GM12878 (cell line): Measurements from ENCODE around the gene PPP1R37. TPM values are rescaled to one million over a fixed set of nuclear protein-coding genes. Genes with fewer than 3 reads are reported as not detected.

Source experiments
- ATAC-seq: fragments of 200-7000 bp; cut with Tn5 transposase; 3 replicates; pipeline ENCODE4 v1.9.1; 2020; ENCODE audit warnings: mild to moderate bottlenecking, moderate library complexity
- BruUV-seq: library from RNA; stranded (reverse); fragments of 400-500 nt; replicated peaks from 2 replicates; lab custom pipeline; 2021; lab: Mats Ljungman, UMichigan
- CTCF ChIA-PET: fragments of 300-600 bp; sonication (Branson Sonifier 250); formaldehyde crosslinking; extraction: SDS; loops from one replicate; lab custom pipeline; 2021; ENCODE audit warnings: inconsistent platforms; lab: Yijun Ruan, JAX
- POLR2A ChIA-PET: fragments of 350-600 bp; formaldehyde crosslinking; extraction: SDS; loops from one replicate; lab custom pipeline; 2021; ENCODE audit warnings: inconsistent platforms; lab: Charles Lee
- RAD21 ChIA-PET: fragments of 300-600 bp; sonication (Branson Sonifier 250); formaldehyde crosslinking; loops from one replicate; lab custom pipeline; 2023; ENCODE audit warnings: antibody characterized with exemption; ENCODE audit not compliant: unreplicated experiment; lab: Charles Lee
- SMC1A ChIA-PET: fragments of 300-600 bp; sonication (Branson Sonifier 250); formaldehyde crosslinking; loops from one replicate; lab custom pipeline; 2023; ENCODE audit not compliant: unreplicated experiment, uncharacterized antibody; lab: Charles Lee
- DNase-seq: peaks from one replicate; pipeline ENCODE4 v3.0.0-alpha.2; 2011; ENCODE audit warnings: low read depth, low spot score
- FAIRE-seq: peaks from 3 replicates; lab custom pipeline; 2011; peaks lifted over from hg19 to GRCh38; lab: Jason Lieb, UNC
- H2AFZ ChIP-seq: 2 replicates; pipeline ENCODE4 v1.6.0; 2011; ENCODE audit warnings: low read depth, low read length, control low read depth; ENCODE audit not compliant: control insufficient read depth
- H3K27ac ChIP-seq: 2 replicates; pipeline ENCODE4 v1.5.1; 2011; ENCODE audit warnings: control low read depth; ENCODE audit not compliant: control insufficient read depth, insufficient read depth
- H3K27me3 ChIP-seq, 2 experiments: replicated peaks in 1 of 2; 2 replicates each; pipeline versions ENCODE4 v1.6.0 to v1.6.1; 2011; ENCODE audit warnings: low read length in 1 of 2; ENCODE audit not compliant: control insufficient read depth in 2 of 2, insufficient read depth in 2 of 2
- H3K36me3 ChIP-seq, 2 experiments: 2 replicates each; pipeline ENCODE4 v1.5.1; 2011; ENCODE audit warnings: low read length in 1 of 2; ENCODE audit not compliant: control insufficient read depth in 2 of 2, insufficient read depth in 2 of 2
- H3K4me1 ChIP-seq: 2 replicates; pipeline ENCODE4 v1.6.1; 2011; ENCODE audit warnings: mild to moderate bottlenecking, low read length, moderate library complexity, mixed read lengths; ENCODE audit not compliant: control insufficient read depth, insufficient read depth
- H3K4me2 ChIP-seq: 2 replicates; pipeline ENCODE4 v1.6.0; 2011; ENCODE audit warnings: control low read depth; ENCODE audit not compliant: control insufficient read depth, insufficient read depth
- H3K4me3 ChIP-seq: fragments of 200-600 bp; sonication (generic); 2 replicates; pipeline ENCODE4 v1.5.1; 2016
- H3K79me2 ChIP-seq: 2 replicates; pipeline ENCODE4 v1.6.0; 2011; ENCODE audit warnings: low read length; ENCODE audit not compliant: control insufficient read depth, insufficient read depth
- H3K9ac ChIP-seq: 2 replicates; pipeline ENCODE4 v1.8.0; 2011; ENCODE audit warnings: low read length, control low read depth, mixed read lengths; ENCODE audit not compliant: control insufficient read depth, insufficient read depth
- H3K9me3 ChIP-seq: replicated peaks from 3 replicates; pipeline ENCODE4 v1.5.1; 2011; ENCODE audit warnings: mild to moderate bottlenecking, low read length; ENCODE audit not compliant: control insufficient read depth, insufficient read depth
- H4K20me1 ChIP-seq: 2 replicates; pipeline ENCODE4 v1.6.0; 2011; ENCODE audit not compliant: control insufficient read depth, insufficient read depth
- ATF7 ChIP-seq: fragments of 450-650 bp; IDR thresholded peaks from 2 replicates; pipeline ENCODE4 v1.6.1; 2016; ENCODE audit warnings: low read depth, mild to moderate bottlenecking
- EP300 ChIP-seq, 2 experiments: fragments of 150-350 bp in 1 of 2; IDR thresholded peaks; 2 replicates each; pipeline ENCODE4 v1.6.1; 2011 to 2012; ENCODE audit warnings: low read depth in 2 of 2, low read length in 2 of 2, borderline replicate concordance in 1 of 2, improper control_type of control experiment in 1 of 2, inconsistent platforms in 1 of 2; ENCODE audit not compliant: control insufficient read depth in 1 of 2
- IKZF2 ChIP-seq, 2 experiments: fragments of 450-650 bp; IDR thresholded peaks; 2 replicates each; pipeline ENCODE4 v1.6.1; 2017; ENCODE audit warnings: mild to moderate bottlenecking in 2 of 2, moderate library complexity in 2 of 2
- KLF5 ChIP-seq: fragments of 450-650 bp; IDR thresholded peaks from 2 replicates; pipeline ENCODE4 v1.6.1; 2014; ENCODE audit warnings: mild to moderate bottlenecking; ENCODE audit not compliant: partially characterized antibody
- MYC ChIP-seq: IDR thresholded peaks from 2 replicates; pipeline ENCODE4 v1.6.1; 2011; ENCODE audit warnings: mild to moderate bottlenecking, low read length, moderate library complexity, inconsistent platforms; ENCODE audit not compliant: insufficient read depth, insufficient replicate concordance, insufficient read length, severe bottlenecking
- PAX5 ChIP-seq: IDR thresholded peaks from 2 replicates; pipeline ENCODE4 v1.6.1; 2011; ENCODE audit warnings: low read depth, low read length, borderline replicate concordance
- SUZ12 ChIP-seq: fragments of 200-600 bp; sonication (generic); IDR thresholded peaks from one replicate; pipeline ENCODE4 v1.6.1; 2018; ENCODE audit warnings: antibody characterized with exemption, mild to moderate bottlenecking; ENCODE audit not compliant: unreplicated experiment
- WGBS: methylation state at CpG from one replicate; pipeline ENCODE4 v1.1.6; 2016; ENCODE audit warnings: low lambda C conversion rate; ENCODE audit not compliant: insufficient replicate concordance, insufficient coverage; ENCODE audit errors: missing lambda C conversion rate; 5-methylcytosine and 5-hydroxymethylcytosine counted together
- in situ Hi-C: fragments of 300-500 bp; cut with MboI; formaldehyde crosslinking; loops from 9 replicates; pipeline ENCODE4 v1.14.3; 2018; ENCODE audit warnings: mixed read lengths
- intact Hi-C: fragments of 100-400 bp; cut with micrococcal nuclease; formaldehyde crosslinking; loops from one replicate; pipeline ENCODE4 v1.14.2; 2022; ENCODE audit not compliant: unreplicated experiment
- polyA plus RNA-seq, 11 experiments: library from polyadenylated mRNA; depleted of rRNA in 4 of 11; unstranded in 6 of 11; stranded (reverse) in 5 of 11; fragments of >200 nt; fragmentation: Nextera tagmentation in 4 of 11; fragmentation: Illumina TruSeq in 1 of 11; extraction: Ambion mirVana in 4 of 11; extraction: Trizol in 1 of 11; gene quantifications; 1 replicate in 1 of 11; 2 replicates in 10 of 11; pipeline versions ENCODE4 v1.2.1 to v1.2.3, GENCODE V29; 2011 to 2016; ENCODE audit warnings: inconsistent platforms in 2 of 11, missing spikeins in 2 of 11, low read depth in 1 of 11
- total RNA-seq, 4 experiments: library from RNA; depleted of rRNA in 3 of 4; stranded (reverse); fragments of >200 nt in 3 of 4; fragmentation: Illumina TruSeq in 1 of 4; extraction: Trizol in 1 of 4; gene quantifications; 2 replicates each; pipeline versions ENCODE4 v1.2.1 to v1.2.3, GENCODE V29; 2013 to 2021
- TF ChIP-seq, protein P1 (sequence below): fragments of 450-650 bp; IDR thresholded peaks from 2 replicates; pipeline ENCODE4 v1.6.1; 2017; ENCODE audit warnings: low read depth, mild to moderate bottlenecking, moderate library complexity
- TF ChIP-seq, protein P2 (sequence below): fragments of 450-650 bp; IDR thresholded peaks from 2 replicates; pipeline ENCODE4 v1.6.1; 2017; ENCODE audit warnings: mild to moderate bottlenecking, moderate library complexity
- TF ChIP-seq, protein P3 (sequence below): fragments of 450-650 bp; IDR thresholded peaks from 2 replicates; pipeline ENCODE4 v1.6.1; 2017; ENCODE audit warnings: mild to moderate bottlenecking, moderate library complexity

Gene PPP1R37
- total and polyA plus RNA-seq, 10 of the 15 experiments (the other 5 are each of a cell fraction or from before 2014, with no cell fraction given) = 0.09 to 21.3 (median 5.1) TPM; not detected in 1

DNA sequence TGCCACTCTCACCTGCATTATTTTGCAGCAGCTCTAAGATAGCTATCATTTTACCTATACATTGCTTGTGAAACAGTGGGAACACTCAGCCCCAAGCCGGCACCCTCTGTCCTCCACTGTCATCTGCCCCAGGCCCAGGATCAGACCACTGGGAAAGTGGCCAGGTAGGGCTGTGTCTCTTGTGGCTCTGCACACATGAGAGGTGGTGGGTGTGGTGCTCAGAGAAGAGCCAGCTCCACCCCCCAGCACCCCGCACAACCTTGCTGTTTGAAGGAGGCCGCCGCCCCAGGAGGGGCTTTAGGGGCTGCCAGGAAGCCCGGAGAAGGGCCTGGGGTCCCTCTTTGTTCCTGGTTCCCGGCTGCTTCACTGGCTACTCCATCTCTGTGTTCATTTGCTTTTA, 26.6 kb downstream of the PPP1R37 start (continued):
- no peak for TF ChIP-seq SUZ12

DNA sequence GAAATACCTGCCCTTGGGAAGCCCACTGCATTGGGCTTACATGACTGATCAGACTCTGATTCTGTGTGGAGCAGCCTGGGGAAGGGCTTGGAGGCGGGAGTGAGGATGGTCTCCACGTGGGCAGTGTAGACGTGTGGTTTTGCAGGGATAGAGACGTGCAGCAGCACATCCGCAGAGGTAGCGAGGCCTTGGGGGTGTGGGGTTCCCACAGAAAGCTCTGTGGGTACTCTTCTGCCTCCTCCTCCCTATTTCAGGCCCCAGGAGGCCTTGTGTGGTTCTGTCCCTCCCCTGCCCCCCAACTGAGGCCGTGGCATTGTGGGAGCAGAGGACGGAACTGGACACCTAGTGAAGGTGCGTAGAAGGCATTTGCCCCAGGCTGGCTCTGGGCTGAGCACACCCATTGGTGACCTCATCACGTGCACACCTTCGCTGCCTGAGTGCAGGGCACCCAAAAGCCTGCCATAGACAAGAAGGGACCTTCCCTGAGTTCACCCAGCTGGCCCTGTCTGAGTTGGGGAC, 28.9 kb downstream of the PPP1R37 start:
- DNase-seq (peak; percentile 40), FAIRE-seq (no peak), ATAC-seq (peak; percentile 7)
- SMC1A ChIA-PET = interaction anchor here (1.9 kb wide), 1 partner anchor 15 kb away, joined by 6 read pairs; no protein-coding TSS in a partner anchor
- no peak overlapping the region for H3K4me3 ChIP-seq
- no peak overlapping the region for H2AFZ ChIP-seq
- peaks cover 61% of the 10 kb centered on the region for H3K4me1 ChIP-seq
- intact Hi-C loops (no loop called here), in situ Hi-C loops (no loop called here)
- peaks cover 0 to 9% of the 10 kb centered on the region in 2 experiments; a peak in 3 of 4 replicates for H3K36me3 ChIP-seq
- no peaks in the 10 kb centered on the region for H3K27me3 ChIP-seq
- WGBS = 68% methylated on average over 11 of the region's 11 CpGs
- H3K27ac ChIP-seq = peak overlapping the region; percentile 62
- peaks cover 59% of the 10 kb centered on the region for H3K79me2 ChIP-seq
- no peaks in the 10 kb centered on the region for H3K9me3 ChIP-seq
- CTCF ChIA-PET = interaction anchor here (0.6 to 1.4 kb wide), 3 partner anchors 18 to 62 kb away, joined by 3 read pairs; no protein-coding TSS in a partner anchor
- H3K9ac ChIP-seq = peak overlapping the region; percentile 2; the same call in 1 of the 2 replicates
- BruUV-seq = no TSS peak
- POLR2A ChIA-PET = interaction anchor here (1.2 kb wide), 1 partner anchor 15 kb away, joined by 3 read pairs; no protein-coding TSS in a partner anchor
- RAD21 ChIA-PET = interaction anchor here (1.4 to 2.2 kb wide), 4 partner anchors 15 to 70 kb away, joined by 4 to 5 read pairs (median 4); partner anchors contain the start of genes BLOC1S3 and TRAPPC6A
- H4K20me1 ChIP-seq = peaks cover 3% of the 10 kb centered on the region; the same call in 1 of the 2 replicates
- peak overlapping the region; percentile 47 for H3K4me2 ChIP-seq
- TF ChIP-seq, protein P1, sequence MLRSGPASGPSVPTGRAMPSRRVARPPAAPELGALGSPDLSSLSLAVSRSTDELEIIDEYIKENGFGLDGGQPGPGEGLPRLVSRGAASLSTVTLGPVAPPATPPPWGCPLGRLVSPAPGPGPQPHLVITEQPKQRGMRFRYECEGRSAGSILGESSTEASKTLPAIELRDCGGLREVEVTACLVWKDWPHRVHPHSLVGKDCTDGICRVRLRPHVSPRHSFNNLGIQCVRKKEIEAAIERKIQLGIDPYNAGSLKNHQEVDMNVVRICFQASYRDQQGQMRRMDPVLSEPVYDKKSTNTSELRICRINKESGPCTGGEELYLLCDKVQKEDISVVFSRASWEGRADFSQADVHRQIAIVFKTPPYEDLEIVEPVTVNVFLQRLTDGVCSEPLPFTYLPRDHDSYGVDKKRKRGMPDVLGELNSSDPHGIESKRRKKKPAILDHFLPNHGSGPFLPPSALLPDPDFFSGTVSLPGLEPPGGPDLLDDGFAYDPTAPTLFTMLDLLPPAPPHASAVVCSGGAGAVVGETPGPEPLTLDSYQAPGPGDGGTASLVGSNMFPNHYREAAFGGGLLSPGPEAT = peak; percentile 46; the same call in 1 of the 2 replicates
- TF ChIP-seq KLF5 (peak; percentile 33), EP300 (IDR thresholded peaks at IDR 0.05; ENCODE audit: borderline replicate concordance in 1 of 2, control insufficient read depth in 1 of 2, low read depth in 2 of 2, low read length in 2 of 2) (0 out of 4 replicates have a peak, but pooled peaks of 1 of the 2 experiments have one; percentile 32), PAX5 (no peak), IKZF2 (IDR thresholded peaks at IDR 0.05) (peak; percentile 50 to 83; a peak in 3 of 4 replicates), ATF7 (peak; percentile 67), MYC (peak; percentile 28)
- TF ChIP-seq, protein P2, sequence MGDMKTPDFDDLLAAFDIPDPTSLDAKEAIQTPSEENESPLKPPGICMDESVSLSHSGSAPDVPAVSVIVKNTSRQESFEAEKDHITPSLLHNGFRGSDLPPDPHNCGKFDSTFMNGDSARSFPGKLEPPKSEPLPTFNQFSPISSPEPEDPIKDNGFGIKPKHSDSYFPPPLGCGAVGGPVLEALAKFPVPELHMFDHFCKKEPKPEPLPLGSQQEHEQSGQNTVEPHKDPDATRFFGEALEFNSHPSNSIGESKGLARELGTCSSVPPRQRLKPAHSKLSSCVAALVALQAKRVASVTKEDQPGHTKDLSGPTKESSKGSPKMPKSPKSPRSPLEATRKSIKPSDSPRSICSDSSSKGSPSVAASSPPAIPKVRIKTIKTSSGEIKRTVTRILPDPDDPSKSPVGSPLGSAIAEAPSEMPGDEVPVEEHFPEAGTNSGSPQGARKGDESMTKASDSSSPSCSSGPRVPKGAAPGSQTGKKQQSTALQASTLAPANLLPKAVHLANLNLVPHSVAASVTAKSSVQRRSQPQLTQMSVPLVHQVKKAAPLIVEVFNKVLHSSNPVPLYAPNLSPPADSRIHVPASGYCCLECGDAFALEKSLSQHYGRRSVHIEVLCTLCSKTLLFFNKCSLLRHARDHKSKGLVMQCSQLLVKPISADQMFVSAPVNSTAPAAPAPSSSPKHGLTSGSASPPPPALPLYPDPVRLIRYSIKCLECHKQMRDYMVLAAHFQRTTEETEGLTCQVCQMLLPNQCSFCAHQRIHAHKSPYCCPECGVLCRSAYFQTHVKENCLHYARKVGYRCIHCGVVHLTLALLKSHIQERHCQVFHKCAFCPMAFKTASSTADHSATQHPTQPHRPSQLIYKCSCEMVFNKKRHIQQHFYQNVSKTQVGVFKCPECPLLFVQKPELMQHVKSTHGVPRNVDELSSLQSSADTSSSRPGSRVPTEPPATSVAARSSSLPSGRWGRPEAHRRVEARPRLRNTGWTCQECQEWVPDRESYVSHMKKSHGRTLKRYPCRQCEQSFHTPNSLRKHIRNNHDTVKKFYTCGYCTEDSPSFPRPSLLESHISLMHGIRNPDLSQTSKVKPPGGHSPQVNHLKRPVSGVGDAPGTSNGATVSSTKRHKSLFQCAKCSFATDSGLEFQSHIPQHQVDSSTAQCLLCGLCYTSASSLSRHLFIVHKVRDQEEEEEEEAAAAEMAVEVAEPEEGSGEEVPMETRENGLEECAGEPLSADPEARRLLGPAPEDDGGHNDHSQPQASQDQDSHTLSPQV = no peak
- TF ChIP-seq, protein P3, sequence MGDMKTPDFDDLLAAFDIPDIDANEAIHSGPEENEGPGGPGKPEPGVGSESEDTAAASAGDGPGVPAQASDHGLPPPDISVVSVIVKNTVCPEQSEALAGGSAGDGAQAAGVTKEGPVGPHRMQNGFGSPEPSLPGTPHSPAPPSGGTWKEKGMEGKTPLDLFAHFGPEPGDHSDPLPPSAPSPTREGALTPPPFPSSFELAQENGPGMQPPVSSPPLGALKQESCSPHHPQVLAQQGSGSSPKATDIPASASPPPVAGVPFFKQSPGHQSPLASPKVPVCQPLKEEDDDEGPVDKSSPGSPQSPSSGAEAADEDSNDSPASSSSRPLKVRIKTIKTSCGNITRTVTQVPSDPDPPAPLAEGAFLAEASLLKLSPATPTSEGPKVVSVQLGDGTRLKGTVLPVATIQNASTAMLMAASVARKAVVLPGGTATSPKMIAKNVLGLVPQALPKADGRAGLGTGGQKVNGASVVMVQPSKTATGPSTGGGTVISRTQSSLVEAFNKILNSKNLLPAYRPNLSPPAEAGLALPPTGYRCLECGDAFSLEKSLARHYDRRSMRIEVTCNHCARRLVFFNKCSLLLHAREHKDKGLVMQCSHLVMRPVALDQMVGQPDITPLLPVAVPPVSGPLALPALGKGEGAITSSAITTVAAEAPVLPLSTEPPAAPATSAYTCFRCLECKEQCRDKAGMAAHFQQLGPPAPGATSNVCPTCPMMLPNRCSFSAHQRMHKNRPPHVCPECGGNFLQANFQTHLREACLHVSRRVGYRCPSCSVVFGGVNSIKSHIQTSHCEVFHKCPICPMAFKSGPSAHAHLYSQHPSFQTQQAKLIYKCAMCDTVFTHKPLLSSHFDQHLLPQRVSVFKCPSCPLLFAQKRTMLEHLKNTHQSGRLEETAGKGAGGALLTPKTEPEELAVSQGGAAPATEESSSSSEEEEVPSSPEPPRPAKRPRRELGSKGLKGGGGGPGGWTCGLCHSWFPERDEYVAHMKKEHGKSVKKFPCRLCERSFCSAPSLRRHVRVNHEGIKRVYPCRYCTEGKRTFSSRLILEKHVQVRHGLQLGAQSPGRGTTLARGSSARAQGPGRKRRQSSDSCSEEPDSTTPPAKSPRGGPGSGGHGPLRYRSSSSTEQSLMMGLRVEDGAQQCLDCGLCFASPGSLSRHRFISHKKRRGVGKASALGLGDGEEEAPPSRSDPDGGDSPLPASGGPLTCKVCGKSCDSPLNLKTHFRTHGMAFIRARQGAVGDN = peak; percentile 85
